Heart left ventricle (tissue), 13 donors: ENCODE measurements around the gene ETFB.

ENCODE experiments used
- CTCF ChIP-seq, 12 donors: fragments of 200-600 bp; sonication (generic) in 4 of 12; IDR thresholded peaks; one replicate each; pipeline versions ENCODE4 v1.5.0 to v1.8.0; 2018 to 2022; ENCODE audit warnings: antibody characterized with exemption in 12 of 12, mild to moderate bottlenecking in 5 of 12
- POLR2A ChIP-seq, 2 donors: fragments of 450-650 bp; IDR thresholded peaks; one replicate each; pipeline ENCODE4 v1.6.1; 2017; ENCODE audit warnings: antibody characterized with exemption in 2 of 2, mild to moderate bottlenecking in 2 of 2, moderate library complexity in 2 of 2
- donor health status: ischemic (EF 13 %, LVEDD 7.1; RV severe dilation, severe dysfunction).
- donor health status: DM: no; HTN: yes; CAD: no.
- donor health status: DM: no; HTN: no; CAD: no.
- donor health status: ischemic (EF 25% LVEDD 6.9; RV normal size, moderate dysfunction).
- donor health status: ischemic (EF 25% LVEDD 5.7; RV mildly dilated, moderate dysfunction).
- donor health status: ischemic (EF 35%, LVEDD 5.7; RV mildly dilated, moderate dysfunction).
- donor health status: nonischemic (EF 11% LVEDD 7.7; RV severe dilation, severe dysfunction).
- donor health status: DM: yes; HTN: yes; CAD: no.
- donor health status: PGD.
- donor health status: ischemic (EF 29% LVEDD 5.4; RV normal size, mild dysfunction).
- donor health status: nonischemic (EF 23%, LVEDD 6.1; RV moderate dilation, normal function).

GRCh38 chr19:51305479-51305878, 60.7 kb downstream of the ETFB start:
- TF ChIP-seq CTCF (IDR thresholded peaks at IDR 0.05) (no peak), POLR2A (IDR thresholded peaks at IDR 0.05) (no peak)
